Colonic mucosa (tissue), 4 donors: ENCODE data around the gene GALNS. TPM values are rescaled to one million over a fixed set of nuclear protein-coding genes. Genes with fewer than 3 reads are reported as not detected.
A peak's percentile ranks its signal among the peaks of the same experiment; 100 is the strongest.

Source experiments
- DNase-seq: peaks from one replicate; pipeline ENCODE4 v3.0.0-alpha.2; 2020
- H3K27ac ChIP-seq: fragments of 200-600 bp; one replicate; pipeline ENCODE4 v1.8.0; 2021
- H3K27me3 ChIP-seq: fragments of 200-600 bp; one replicate; pipeline ENCODE4 v1.8.0; 2021
- H3K36me3 ChIP-seq: fragments of 200-600 bp; one replicate; pipeline ENCODE4 v1.8.0; 2021
- H3K4me1 ChIP-seq: fragments of 200-600 bp; one replicate; pipeline ENCODE4 v1.8.0; 2021; ENCODE audit warnings: mild to moderate bottlenecking
- H3K4me3 ChIP-seq: fragments of 200-600 bp; one replicate; pipeline ENCODE4 v1.8.0; 2021
- H3K9ac ChIP-seq, 2 donors: one replicate each; pipeline ENCODE4 v1.7.0; 2013; ENCODE audit warnings: control low read depth in 2 of 2, low read depth in 2 of 2, low read length in 2 of 2
- H3K9me3 ChIP-seq: fragments of 200-600 bp; one replicate; pipeline ENCODE4 v1.8.0; 2021
- intact Hi-C: fragments of 100-400 bp; cut with DNase I; formaldehyde crosslinking; loops from one replicate; pipeline ENCODE4 v1.14.1; 2022
- total RNA-seq, 2 donors: library from RNA; stranded (reverse); fragmentation: NEBNext Ultra II Directional in 1 of 2; extraction: Animal tissue kit (Norgen Biotek cat#: 25700) in 1 of 2; gene quantifications; one replicate each; pipeline ENCODE4 v1.2.1, GENCODE V29; 2021
- TF ChIP-seq, protein P1 (sequence below): fragments of 200-600 bp; IDR thresholded peaks from one replicate; pipeline ENCODE4 v1.8.0; 2022; ENCODE audit warnings: antibody characterized with exemption, mild to moderate bottlenecking
- donor health status: healthy.
- donor health status: DM: no; HTN: no; CAD: no.
- donor health status: DM: no; HTN: no; CAD: no.

Gene GALNS
- total RNA-seq, 2 donors from 2014 or later = 22.8 to 44.5 TPM

DNA sequence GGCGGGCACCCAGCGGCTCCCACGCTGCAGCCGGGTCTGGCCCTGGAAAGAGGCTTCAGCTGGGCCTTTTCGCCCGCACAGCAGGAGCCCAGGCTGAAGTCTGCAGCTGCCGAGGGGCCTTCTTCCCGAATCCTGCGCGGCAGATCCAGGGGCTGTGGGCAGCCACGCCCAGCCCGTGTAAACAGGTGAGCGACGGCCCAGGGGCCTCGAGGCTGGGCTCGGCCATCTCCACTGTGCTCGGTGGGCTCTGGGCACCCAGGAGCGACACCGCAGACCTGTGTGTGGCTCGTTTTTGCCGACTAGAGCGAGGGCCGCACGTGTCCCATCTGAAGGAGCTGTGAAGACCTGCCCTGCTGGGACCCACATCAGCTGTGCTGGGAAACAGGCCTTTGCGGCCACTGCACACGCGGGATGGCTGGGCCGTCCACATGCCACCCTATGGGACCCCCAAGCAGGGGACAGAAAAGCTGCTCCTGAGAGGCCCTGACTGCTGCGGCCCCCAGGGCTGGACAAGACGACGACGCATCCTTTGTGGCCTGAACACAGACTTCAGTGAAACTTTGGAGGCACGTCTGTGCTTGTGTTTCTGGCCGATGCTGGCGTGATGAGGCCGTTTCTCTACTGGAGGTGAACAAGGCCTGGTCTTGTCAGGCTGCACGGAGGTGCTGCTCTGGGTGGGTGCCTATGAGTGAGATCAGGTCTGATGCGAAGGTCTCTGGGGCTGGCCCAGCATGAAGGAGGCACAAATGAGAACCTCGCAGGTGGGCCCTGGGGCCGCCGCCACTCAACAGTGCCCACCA is 39.8 kb downstream of the GALNS start:
- Histone ChIP-seq H3K4me1 (no peaks in the 10 kb centered on the region), H3K9ac (no peak overlapping the region), H3K27me3 (no peaks in the 10 kb centered on the region), H3K36me3 (no peaks in the 10 kb centered on the region), H3K4me3 (no peak overlapping the region), H3K9me3 (no peaks in the 10 kb centered on the region), H3K27ac (no peak overlapping the region)
- DNase-seq = no peak
- TF ChIP-seq, protein P1, sequence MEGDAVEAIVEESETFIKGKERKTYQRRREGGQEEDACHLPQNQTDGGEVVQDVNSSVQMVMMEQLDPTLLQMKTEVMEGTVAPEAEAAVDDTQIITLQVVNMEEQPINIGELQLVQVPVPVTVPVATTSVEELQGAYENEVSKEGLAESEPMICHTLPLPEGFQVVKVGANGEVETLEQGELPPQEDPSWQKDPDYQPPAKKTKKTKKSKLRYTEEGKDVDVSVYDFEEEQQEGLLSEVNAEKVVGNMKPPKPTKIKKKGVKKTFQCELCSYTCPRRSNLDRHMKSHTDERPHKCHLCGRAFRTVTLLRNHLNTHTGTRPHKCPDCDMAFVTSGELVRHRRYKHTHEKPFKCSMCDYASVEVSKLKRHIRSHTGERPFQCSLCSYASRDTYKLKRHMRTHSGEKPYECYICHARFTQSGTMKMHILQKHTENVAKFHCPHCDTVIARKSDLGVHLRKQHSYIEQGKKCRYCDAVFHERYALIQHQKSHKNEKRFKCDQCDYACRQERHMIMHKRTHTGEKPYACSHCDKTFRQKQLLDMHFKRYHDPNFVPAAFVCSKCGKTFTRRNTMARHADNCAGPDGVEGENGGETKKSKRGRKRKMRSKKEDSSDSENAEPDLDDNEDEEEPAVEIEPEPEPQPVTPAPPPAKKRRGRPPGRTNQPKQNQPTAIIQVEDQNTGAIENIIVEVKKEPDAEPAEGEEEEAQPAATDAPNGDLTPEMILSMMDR = no peak
- intact Hi-C loops = no loop called here

DNA sequence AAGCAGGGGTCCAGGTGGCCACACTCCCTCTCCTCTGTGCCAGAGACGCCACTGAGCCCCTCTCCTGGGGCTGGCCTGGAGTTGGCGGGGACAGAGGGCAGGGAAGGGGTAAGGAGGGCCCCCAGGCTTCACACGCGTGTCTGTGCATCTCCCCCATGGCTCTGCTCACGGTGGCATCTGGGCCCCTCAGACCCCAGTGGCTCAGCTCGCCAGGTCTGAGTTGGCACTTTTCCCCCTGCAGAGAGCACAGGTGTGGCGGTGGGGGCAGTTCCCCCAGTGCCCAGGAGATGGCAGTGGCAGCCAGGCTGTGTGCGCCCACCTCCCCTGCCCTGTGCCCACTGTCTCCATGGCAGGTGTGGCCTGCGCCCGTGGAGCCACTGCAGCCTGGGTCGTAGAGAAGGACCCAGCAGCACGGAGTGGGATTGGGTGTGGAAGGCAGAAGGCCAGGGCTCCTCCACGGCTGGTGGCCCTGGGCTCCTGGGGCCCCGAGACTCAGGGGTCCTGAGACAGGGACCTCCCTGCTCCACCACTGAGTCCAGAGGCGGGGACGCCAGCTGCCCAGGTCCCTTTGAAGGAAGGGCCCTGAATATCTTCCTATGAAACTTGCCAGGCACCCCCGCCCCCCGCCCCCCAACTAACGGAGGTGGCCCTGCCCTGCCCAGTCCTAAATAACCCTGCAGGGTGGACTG is 40.7 kb downstream of the GALNS start:
- Histone ChIP-seq H3K36me3 (no peaks in the 10 kb centered on the region), H3K27me3 (no peaks in the 10 kb centered on the region), H3K9ac (no peak overlapping the region), H3K4me1 (no peaks in the 10 kb centered on the region), H3K9me3 (no peaks in the 10 kb centered on the region), H3K27ac (no peak overlapping the region), H3K4me3 (no peak overlapping the region)
- intact Hi-C loops = loop anchor here (2.0 kb wide), 1 partner anchor 353 kb away; no protein-coding TSS in a partner anchor
- peak; percentile 62 for DNase-seq
- TF ChIP-seq, protein P1 = peak; percentile 77

DNA sequence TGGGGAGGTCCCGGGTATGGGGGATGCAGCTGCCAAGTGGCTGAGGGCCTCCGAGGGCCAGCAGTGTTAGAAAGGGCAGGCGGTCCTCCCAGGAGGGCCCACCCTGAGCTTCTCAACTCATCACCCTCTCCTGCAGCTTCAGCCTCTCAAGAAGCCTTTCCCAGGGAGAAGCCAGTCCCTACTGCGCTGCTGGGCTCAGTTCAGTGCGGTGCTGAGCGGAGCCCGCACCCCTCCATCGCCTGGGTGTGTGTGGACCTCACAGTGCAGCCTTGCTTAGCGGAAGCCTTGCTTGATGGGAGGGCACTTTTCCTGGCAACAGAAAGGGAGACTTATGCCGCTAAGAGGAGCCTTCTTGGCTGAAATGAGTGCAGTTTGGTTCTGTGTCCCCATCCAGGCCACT is 41.5 kb downstream of the GALNS start:
- DNase-seq = no peak
- intact Hi-C loops = loop anchor here (2.0 kb wide), 1 partner anchor 354 kb away; no protein-coding TSS in a partner anchor

DNA sequence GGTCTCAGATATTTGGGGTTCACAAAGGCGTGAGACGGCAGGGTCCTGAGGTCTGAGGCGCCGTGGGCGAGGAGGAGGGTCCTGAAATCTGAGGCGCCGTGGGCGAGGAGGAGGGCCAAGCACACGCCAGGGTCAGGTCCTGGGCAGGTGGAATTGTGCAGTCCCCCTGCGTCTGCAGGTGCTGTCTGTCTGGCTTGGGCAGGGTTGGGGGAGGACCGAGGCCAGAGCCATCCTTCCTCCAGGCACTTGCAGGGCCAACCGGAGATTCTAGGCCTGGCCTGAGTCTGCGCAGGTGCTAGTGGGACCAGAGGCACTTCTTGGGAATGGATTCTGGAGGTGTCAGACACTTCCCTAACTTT is 42.6 kb downstream of the GALNS start:
- peaks cover 11% of the 10 kb centered on the region for H3K4me1 ChIP-seq
- DNase-seq = no peak
- intact Hi-C loops = loop anchor here (2.0 to 5.0 kb wide), 2 partner anchors 43 to 355 kb away; partner anchors contain the start of genes GALNS and TRAPPC2L
- no peaks in the 10 kb centered on the region for H3K36me3 ChIP-seq
- no peaks in the 10 kb centered on the region for H3K27me3 ChIP-seq
- H3K4me3 ChIP-seq = no peak overlapping the region
- TF ChIP-seq, protein P1 = no peak
- H3K9me3 ChIP-seq = no peaks in the 10 kb centered on the region
- H3K9ac ChIP-seq = no peak overlapping the region
- no peak overlapping the region for H3K27ac ChIP-seq

More for the DNA sequence above, 41.5 kb downstream of the GALNS start:
- Histone ChIP-seq H3K9me3 (no peaks in the 10 kb centered on the region), H3K4me3 (no peak overlapping the region), H3K9ac (no peak overlapping the region), H3K27ac (no peak overlapping the region), H3K36me3 (no peaks in the 10 kb centered on the region), H3K27me3 (no peaks in the 10 kb centered on the region), H3K4me1 (peaks cover 7% of the 10 kb centered on the region)
- TF ChIP-seq, protein P1 = no peak

DNA sequence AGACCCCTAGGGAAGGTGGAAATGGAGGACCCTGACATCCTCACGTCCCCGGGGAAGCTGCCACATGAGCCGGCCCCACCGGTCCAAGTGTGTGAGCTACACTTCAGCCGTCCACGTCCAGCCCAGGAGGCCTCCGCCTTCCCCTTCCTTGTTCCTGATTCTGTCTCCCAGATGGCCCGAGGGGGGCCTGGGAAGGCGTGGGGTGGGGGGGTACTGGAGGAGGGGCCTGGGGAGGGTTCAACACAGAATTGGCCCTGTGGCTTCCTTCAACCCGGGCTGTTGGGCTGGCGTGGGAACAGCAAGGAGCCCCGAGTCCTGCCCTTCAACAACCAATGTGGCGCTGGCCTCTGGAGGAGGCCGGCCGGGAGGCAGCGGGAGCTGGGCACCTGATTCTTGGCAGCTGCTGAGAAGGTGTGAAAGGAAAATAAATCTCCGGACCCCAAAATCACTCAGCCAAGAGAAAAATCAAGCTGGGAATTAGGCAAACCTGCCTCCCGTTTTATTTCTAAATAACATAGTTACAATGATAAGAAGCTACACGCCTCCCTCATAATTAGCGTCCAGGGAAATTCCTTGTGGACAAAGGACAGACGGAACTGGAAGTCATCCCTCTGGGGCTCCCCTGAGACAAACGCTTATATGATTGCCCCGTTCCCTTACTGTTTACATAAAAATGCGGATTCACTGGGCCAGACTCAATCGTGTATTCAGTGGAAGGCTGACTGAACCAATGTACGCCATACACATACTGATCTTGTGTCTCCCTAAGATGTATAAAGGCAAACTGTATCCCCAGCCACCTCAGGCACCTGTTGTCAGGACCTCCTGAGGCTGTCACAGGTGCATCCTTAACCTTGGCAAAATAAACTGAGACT is 43.2 kb downstream of the GALNS start:
- Histone ChIP-seq H3K4me1 (peaks cover 11% of the 10 kb centered on the region), H3K9me3 (no peaks in the 10 kb centered on the region), H3K27me3 (no peaks in the 10 kb centered on the region), H3K9ac (no peak overlapping the region), H3K4me3 (no peak overlapping the region), H3K36me3 (no peaks in the 10 kb centered on the region), H3K27ac (no peak overlapping the region)
- TF ChIP-seq, protein P1 = no peak
- intact Hi-C loops = loop anchor here (2.0 to 5.0 kb wide), 2 partner anchors 44 to 355 kb away; partner anchors contain the start of genes GALNS and TRAPPC2L
- no peak for DNase-seq
